Measurements from ENCODE around the gene TEAD1.

TEAD1 gene

GRCh38 chr11:12750181-12750580 is 76.0 kb downstream of the TEAD1 start:
- Histone ChIP-seq H3K9ac (ENCODE audit: low read length) (no peak overlapping the region), H2AFZ (ENCODE audit: low read length) (no peak overlapping the region), H3K79me2 (ENCODE audit: low read length) (peaks cover 98% of the 10 kb centered on the region), H3K27me3 (replicated peaks; ENCODE audit: insufficient read depth, low read length) (no peaks in the 10 kb centered on the region), H3F3A (ENCODE audit: insufficient read depth, low read length) (peaks cover 7% of the 10 kb centered on the region), H3K4me2 (ENCODE audit: low read depth, low read length) (no peak overlapping the region), H3K36me3 (replicated peaks; ENCODE audit: insufficient read depth, low read length) (no peaks in the 10 kb centered on the region), H3K4me1 (ENCODE audit: low read length) (peaks cover 15% of the 10 kb centered on the region), H3K9me2 (replicated peaks; ENCODE audit: insufficient read depth, low read length) (no peaks in the 10 kb centered on the region), H4K20me1 (ENCODE audit: insufficient read depth, low read length) (no peaks in the 10 kb centered on the region), H3K4me3 (ENCODE audit: low read length) (no peak overlapping the region), H3K9me3 (replicated peaks; ENCODE audit: insufficient read depth, low read length) (no peaks in the 10 kb centered on the region), H3K27ac (ENCODE audit: low read length) (no peak overlapping the region)
- no peak for TF ChIP-seq EZH2phosphoT487 (IDR thresholded peaks at IDR 0.05; ENCODE audit: low read length)
- DNase-seq = no peak

GRCh38 chr11:12752868-12753524 is 78.8 kb downstream of the TEAD1 start:
- Histone ChIP-seq H3K9me2 (replicated peaks; ENCODE audit: insufficient read depth, low read length) (no peaks in the 10 kb centered on the region), H3F3A (ENCODE audit: insufficient read depth, low read length) (no peaks in the 10 kb centered on the region), H3K79me2 (ENCODE audit: low read length) (peaks cover 97% of the 10 kb centered on the region), H3K4me1 (ENCODE audit: low read length) (peaks cover 8% of the 10 kb centered on the region), H3K9me3 (replicated peaks; ENCODE audit: insufficient read depth, low read length) (no peaks in the 10 kb centered on the region), H4K20me1 (ENCODE audit: insufficient read depth, low read length) (no peaks in the 10 kb centered on the region), H3K4me2 (ENCODE audit: low read depth, low read length) (no peak overlapping the region), H2AFZ (ENCODE audit: low read length) (no peak overlapping the region), H3K27me3 (replicated peaks; ENCODE audit: insufficient read depth, low read length) (no peaks in the 10 kb centered on the region), H3K36me3 (replicated peaks; ENCODE audit: insufficient read depth, low read length) (no peaks in the 10 kb centered on the region), H3K9ac (ENCODE audit: low read length) (no peak overlapping the region), H3K27ac (ENCODE audit: low read length) (no peak overlapping the region), H3K4me3 (ENCODE audit: low read length) (no peak overlapping the region)
- no peak for DNase-seq
- no peak for TF ChIP-seq EZH2phosphoT487 (IDR thresholded peaks at IDR 0.05; ENCODE audit: low read length)
- no peak for TF ChIP-seq EZH2 (optimal IDR thresholded peaks at IDR 0.05; ENCODE audit: low read depth, low read length)
- 0 out of 2 replicates have a peak, but pooled peaks have one; percentile 6 for TF ChIP-seq CTCF (IDR thresholded peaks at IDR 0.05; ENCODE audit: low read length)

- Histone ChIP-seq H3K9me3 (replicated peaks; ENCODE audit: insufficient read depth, low read length) (no peaks in the 10 kb centered on the region), H4K20me1 (ENCODE audit: insufficient read depth, low read length) (no peaks in the 10 kb centered on the region), H3K27me3 (replicated peaks; ENCODE audit: insufficient read depth, low read length) (no peaks in the 10 kb centered on the region), H3F3A (ENCODE audit: insufficient read depth, low read length) (no peaks in the 10 kb centered on the region), H3K79me2 (ENCODE audit: low read length) (peaks cover 94% of the 10 kb centered on the region), H3K27ac (ENCODE audit: low read length) (no peak overlapping the region), H3K4me2 (ENCODE audit: low read depth, low read length) (no peak overlapping the region), H3K9me2 (replicated peaks; ENCODE audit: insufficient read depth, low read length) (no peaks in the 10 kb centered on the region), H3K4me3 (ENCODE audit: low read length) (no peak overlapping the region), H3K9ac (ENCODE audit: low read length) (no peak overlapping the region), H3K4me1 (ENCODE audit: low read length) (peaks cover 8% of the 10 kb centered on the region), H3K36me3 (replicated peaks; ENCODE audit: insufficient read depth, low read length) (no peaks in the 10 kb centered on the region), H2AFZ (ENCODE audit: low read length) (no peak overlapping the region)
- no peak for DNase-seq
- TF ChIP-seq EZH2 (optimal IDR thresholded peaks at IDR 0.05; ENCODE audit: low read depth, low read length) (no peak), CTCF (IDR thresholded peaks at IDR 0.05; ENCODE audit: low read length) (no peak), EZH2phosphoT487 (IDR thresholded peaks at IDR 0.05; ENCODE audit: low read length) (no peak)
Measured at GRCh38 chr11:12754021-12754420, 79.8 kb downstream of the TEAD1 start.

- no peaks in the 10 kb centered on the region for H3K9me2 ChIP-seq (replicated peaks; ENCODE audit: insufficient read depth, low read length)
- H3K4me3 ChIP-seq (ENCODE audit: low read length) = no peak overlapping the region
- H3K9ac ChIP-seq (ENCODE audit: low read length) = no peak overlapping the region
- no peak for DNase-seq
- no peaks in the 10 kb centered on the region for H3K9me3 ChIP-seq (replicated peaks; ENCODE audit: insufficient read depth, low read length)
- H3K4me2 ChIP-seq (ENCODE audit: low read depth, low read length) = no peak overlapping the region
- H3K27me3 ChIP-seq (replicated peaks; ENCODE audit: insufficient read depth, low read length) = no peaks in the 10 kb centered on the region
- H3F3A ChIP-seq (ENCODE audit: insufficient read depth, low read length) = no peaks in the 10 kb centered on the region
- no peak overlapping the region for H3K27ac ChIP-seq (ENCODE audit: low read length)
- H4K20me1 ChIP-seq (ENCODE audit: insufficient read depth, low read length) = no peaks in the 10 kb centered on the region
- H2AFZ ChIP-seq (ENCODE audit: low read length) = no peak overlapping the region
- H3K79me2 ChIP-seq (ENCODE audit: low read length) = peaks cover 92% of the 10 kb centered on the region
- no peaks in the 10 kb centered on the region for H3K36me3 ChIP-seq (replicated peaks; ENCODE audit: insufficient read depth, low read length)
- peaks cover 8% of the 10 kb centered on the region for H3K4me1 ChIP-seq (ENCODE audit: low read length)
- no peak for TF ChIP-seq CTCF (IDR thresholded peaks at IDR 0.05; ENCODE audit: low read length)
- no peak for TF ChIP-seq EZH2 (optimal IDR thresholded peaks at IDR 0.05; ENCODE audit: low read depth, low read length)
Measured at GRCh38 chr11:12754582-12755234, 80.5 kb downstream of the TEAD1 start.
